NB4 (cell line): ENCODE data around the gene KLF14.

Experiments
- CTCF ChIP-seq: IDR thresholded peaks from one replicate; pipeline ENCODE4 v1.5.1; 2012; ENCODE audit warnings: low read depth, low read length
- MAX ChIP-seq: IDR thresholded peaks from 2 replicates; pipeline ENCODE4 v1.6.1; 2011; ENCODE audit warnings: low read depth, low read length
- POLR2A ChIP-seq: IDR thresholded peaks from 2 replicates; pipeline ENCODE4 v1.6.1; 2011; ENCODE audit warnings: mild to moderate bottlenecking; ENCODE audit not compliant: insufficient read length; ENCODE audit errors: extremely low read depth

GRCh38 chr7:130708766-130709165 is 25.2 kb downstream of the KLF14 start:
- TF ChIP-seq POLR2A (no peak), CTCF (no peak), MAX (no peak)
